ENCODE data around the gene ARV1.

ARV1 gene

DNA sequence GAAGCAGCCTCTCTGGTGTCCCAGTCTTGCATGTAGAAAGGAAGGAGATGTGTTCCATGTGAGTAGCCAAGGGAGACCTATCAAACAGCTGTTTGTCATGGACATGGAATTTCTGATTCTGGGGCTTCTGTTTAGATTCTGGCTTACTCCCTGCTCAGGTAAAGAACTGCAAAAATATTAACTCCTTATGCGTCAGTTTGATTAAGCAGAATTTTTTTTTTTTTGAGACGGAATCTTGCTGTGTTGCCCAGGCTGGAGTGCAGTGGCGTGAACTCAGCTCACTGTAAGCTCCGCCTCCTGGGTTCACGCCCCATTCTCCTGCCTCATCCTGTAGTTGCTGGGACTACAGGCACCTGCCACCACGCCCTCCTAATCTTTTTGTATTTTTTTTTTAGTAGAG, 6.8 kb downstream of the ARV1 start:
- no peak for ATAC-seq (ENCODE audit: low read depth)
- DNase-seq (ENCODE audit: low spot score): no peak
- H3K4me1 ChIP-seq (ENCODE audit: insufficient read depth, poor library complexity, severe bottlenecking): peaks cover 10% of the 10 kb centered on the region
- H3K4me3 ChIP-seq (ENCODE audit: severe bottlenecking): no peak overlapping the region
- TF ChIP-seq, protein P1, sequence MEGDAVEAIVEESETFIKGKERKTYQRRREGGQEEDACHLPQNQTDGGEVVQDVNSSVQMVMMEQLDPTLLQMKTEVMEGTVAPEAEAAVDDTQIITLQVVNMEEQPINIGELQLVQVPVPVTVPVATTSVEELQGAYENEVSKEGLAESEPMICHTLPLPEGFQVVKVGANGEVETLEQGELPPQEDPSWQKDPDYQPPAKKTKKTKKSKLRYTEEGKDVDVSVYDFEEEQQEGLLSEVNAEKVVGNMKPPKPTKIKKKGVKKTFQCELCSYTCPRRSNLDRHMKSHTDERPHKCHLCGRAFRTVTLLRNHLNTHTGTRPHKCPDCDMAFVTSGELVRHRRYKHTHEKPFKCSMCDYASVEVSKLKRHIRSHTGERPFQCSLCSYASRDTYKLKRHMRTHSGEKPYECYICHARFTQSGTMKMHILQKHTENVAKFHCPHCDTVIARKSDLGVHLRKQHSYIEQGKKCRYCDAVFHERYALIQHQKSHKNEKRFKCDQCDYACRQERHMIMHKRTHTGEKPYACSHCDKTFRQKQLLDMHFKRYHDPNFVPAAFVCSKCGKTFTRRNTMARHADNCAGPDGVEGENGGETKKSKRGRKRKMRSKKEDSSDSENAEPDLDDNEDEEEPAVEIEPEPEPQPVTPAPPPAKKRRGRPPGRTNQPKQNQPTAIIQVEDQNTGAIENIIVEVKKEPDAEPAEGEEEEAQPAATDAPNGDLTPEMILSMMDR (IDR thresholded peaks at IDR 0.05; ENCODE audit: poor library complexity, severe bottlenecking): no peak
- H3K9me3 ChIP-seq (ENCODE audit: severe bottlenecking): no peaks in the 10 kb centered on the region
- peaks cover 43% of the 10 kb centered on the region for H3K36me3 ChIP-seq (ENCODE audit: low read depth)
- no peak overlapping the region for H3K27ac ChIP-seq (ENCODE audit: poor library complexity, severe bottlenecking)
- no peaks in the 10 kb centered on the region for H3K27me3 ChIP-seq (ENCODE audit: insufficient read depth, poor library complexity, severe bottlenecking)

DNA sequence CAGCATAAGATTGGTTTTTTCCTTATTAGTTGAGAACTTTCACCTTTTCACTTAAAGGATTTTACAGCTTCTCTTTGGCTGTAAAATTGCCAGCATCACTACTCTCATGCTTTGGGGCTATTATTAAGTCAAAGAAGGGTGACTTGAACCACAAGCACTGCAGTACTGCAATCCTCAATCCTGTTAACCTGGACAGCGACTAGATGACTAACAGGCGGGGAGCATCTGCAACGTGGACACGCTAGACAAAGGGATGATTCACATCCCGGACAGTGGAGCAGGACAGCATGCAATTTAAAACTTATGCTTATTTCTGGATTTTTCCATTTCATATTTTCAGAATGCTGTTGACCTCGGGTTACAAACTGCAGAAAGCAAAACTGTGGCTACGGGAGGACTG, 8.1 kb downstream of the ARV1 start:
- Histone ChIP-seq H3K36me3 (ENCODE audit: low read depth) (peaks cover 35% of the 10 kb centered on the region), H3K27ac (ENCODE audit: poor library complexity, severe bottlenecking) (peak overlapping the region; percentile 14), H3K27me3 (ENCODE audit: insufficient read depth, poor library complexity, severe bottlenecking) (no peaks in the 10 kb centered on the region), H3K9me3 (ENCODE audit: severe bottlenecking) (no peaks in the 10 kb centered on the region), H3K4me1 (ENCODE audit: insufficient read depth, poor library complexity, severe bottlenecking) (peaks cover 10% of the 10 kb centered on the region), H3K4me3 (ENCODE audit: severe bottlenecking) (no peak overlapping the region)
- TF ChIP-seq, protein P1 (IDR thresholded peaks at IDR 0.05; ENCODE audit: poor library complexity, severe bottlenecking): no peak
- ATAC-seq (ENCODE audit: low read depth): peak; percentile 96
- DNase-seq (ENCODE audit: low spot score): no peak

DNA sequence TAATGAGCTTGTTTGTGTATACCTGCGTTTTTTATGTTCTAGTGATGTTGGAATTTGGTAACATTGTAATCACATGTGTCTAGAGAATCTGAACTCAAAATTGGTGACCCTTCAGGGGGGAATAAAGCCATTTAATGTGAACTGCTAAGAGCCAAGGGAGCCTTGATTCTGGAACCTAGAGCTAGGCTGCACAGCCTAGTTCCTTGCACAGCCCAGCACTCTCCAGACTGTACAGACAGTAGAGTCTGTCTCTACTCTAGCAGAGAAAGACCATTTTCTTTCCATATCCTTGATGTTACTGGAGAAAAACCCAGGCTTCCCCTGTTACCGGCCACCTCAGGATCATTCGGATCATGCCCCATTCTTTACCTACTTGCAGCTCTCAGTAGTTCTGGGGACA, 8.6 kb downstream of the ARV1 start:
- Histone ChIP-seq H3K9me3 (ENCODE audit: severe bottlenecking) (no peaks in the 10 kb centered on the region), H3K27ac (ENCODE audit: poor library complexity, severe bottlenecking) (peak overlapping the region; percentile 14), H3K36me3 (ENCODE audit: low read depth) (peaks cover 32% of the 10 kb centered on the region), H3K4me1 (ENCODE audit: insufficient read depth, poor library complexity, severe bottlenecking) (peaks cover 10% of the 10 kb centered on the region), H3K4me3 (ENCODE audit: severe bottlenecking) (no peak overlapping the region), H3K27me3 (ENCODE audit: insufficient read depth, poor library complexity, severe bottlenecking) (no peaks in the 10 kb centered on the region)
- ATAC-seq (ENCODE audit: low read depth) (no peak), DNase-seq (ENCODE audit: low spot score) (no peak)
- TF ChIP-seq, protein P1 (IDR thresholded peaks at IDR 0.05; ENCODE audit: poor library complexity, severe bottlenecking): no peak

DNA sequence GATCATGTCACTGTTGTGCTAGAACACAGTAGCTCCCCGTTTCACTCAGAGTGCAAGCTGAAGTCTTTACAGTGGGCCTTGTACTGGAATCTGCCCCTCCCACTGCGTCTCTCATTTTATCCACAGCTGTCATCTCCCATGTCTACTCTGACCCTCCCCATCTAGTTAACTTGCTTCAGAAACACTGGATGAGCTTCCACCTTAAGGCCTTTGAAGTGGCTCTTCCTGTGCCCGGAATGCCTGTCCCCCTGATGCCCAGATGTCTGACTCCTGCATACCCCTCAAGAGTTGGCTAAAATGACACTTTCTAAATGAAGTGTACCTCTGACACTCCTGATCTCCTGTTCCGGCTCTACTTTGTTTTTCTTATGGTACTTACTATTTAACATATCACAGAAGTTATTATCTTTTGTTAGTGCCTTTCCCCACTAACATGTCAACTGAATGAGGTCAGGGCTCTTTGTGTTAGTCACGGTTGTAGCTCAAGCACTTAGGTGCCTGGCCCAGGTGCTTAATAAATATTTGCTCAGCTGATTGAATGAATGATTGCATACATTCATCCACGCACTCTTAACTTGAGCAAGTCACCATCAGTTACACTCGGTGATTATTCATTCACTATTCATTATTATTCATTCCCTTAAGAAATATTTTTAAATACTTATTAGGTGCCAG, 13.3 kb downstream of the ARV1 start:
- TF ChIP-seq, protein P1 (IDR thresholded peaks at IDR 0.05; ENCODE audit: poor library complexity, severe bottlenecking): no peak
- DNase-seq (ENCODE audit: low spot score): no peak
- ATAC-seq (ENCODE audit: low read depth): no peak
- Histone ChIP-seq H3K4me1 (ENCODE audit: insufficient read depth, poor library complexity, severe bottlenecking) (peaks cover 5% of the 10 kb centered on the region), H3K36me3 (ENCODE audit: low read depth) (peaks cover 58% of the 10 kb centered on the region), H3K9me3 (ENCODE audit: severe bottlenecking) (no peaks in the 10 kb centered on the region), H3K4me3 (ENCODE audit: severe bottlenecking) (no peak overlapping the region), H3K27ac (ENCODE audit: poor library complexity, severe bottlenecking) (no peak overlapping the region), H3K27me3 (ENCODE audit: insufficient read depth, poor library complexity, severe bottlenecking) (no peaks in the 10 kb centered on the region)

DNA sequence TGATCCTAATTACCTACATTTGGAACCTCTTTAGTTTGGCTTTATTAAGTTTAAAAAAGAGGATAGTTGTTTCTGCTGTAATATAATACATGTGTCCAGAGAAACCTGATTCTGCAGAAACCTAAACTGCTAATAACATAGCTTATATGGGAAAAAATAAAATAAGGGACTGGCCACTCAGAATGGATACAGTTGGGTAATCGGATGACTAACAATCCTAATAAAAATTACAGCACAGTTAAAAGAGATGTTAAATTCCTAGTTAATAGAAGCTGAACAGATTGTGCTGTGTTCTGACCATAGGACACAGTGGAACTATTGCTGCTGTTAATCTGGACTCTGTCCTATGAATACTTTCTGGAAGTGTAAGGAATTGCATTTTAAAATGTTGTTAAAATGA, 16.0 kb downstream of the ARV1 start:
- H3K4me3 ChIP-seq (ENCODE audit: severe bottlenecking): no peak overlapping the region
- no peaks in the 10 kb centered on the region for H3K27me3 ChIP-seq (ENCODE audit: insufficient read depth, poor library complexity, severe bottlenecking)
- H3K36me3 ChIP-seq (ENCODE audit: low read depth): peaks cover 60% of the 10 kb centered on the region
- TF ChIP-seq, protein P1 (IDR thresholded peaks at IDR 0.05; ENCODE audit: poor library complexity, severe bottlenecking): no peak
- no peaks in the 10 kb centered on the region for H3K4me1 ChIP-seq (ENCODE audit: insufficient read depth, poor library complexity, severe bottlenecking)
- no peak overlapping the region for H3K27ac ChIP-seq (ENCODE audit: poor library complexity, severe bottlenecking)
- DNase-seq (ENCODE audit: low spot score) (no peak), ATAC-seq (ENCODE audit: low read depth) (no peak)
- H3K9me3 ChIP-seq (ENCODE audit: severe bottlenecking): no peaks in the 10 kb centered on the region
